ENCODE results near the gene QSER1. TPM values are rescaled to one million over a fixed set of nuclear protein-coding genes. Genes with fewer than 3 reads are reported as not detected.

The QSER1 gene
- total and polyA plus RNA-seq, 10 of the 15 experiments (the other 5 are each of a cell fraction or from before 2014, with no cell fraction given) = 2.1 to 15.0 (median 9.4) TPM

GRCh38 chr11:33001751-33002542, 109.3 kb downstream of the QSER1 start:
- POLR2A ChIA-PET = interaction anchor here (0.6 kb wide), 1 partner anchor 20 kb away, joined by 3 read pairs; no protein-coding TSS in a partner anchor
- no peak for FAIRE-seq
- H3K4me2 ChIP-seq (ENCODE audit: control insufficient read depth, insufficient read depth) = no peak overlapping the region
- WGBS (ENCODE audit: insufficient coverage, insufficient replicate concordance, low lambda C conversion rate, missing lambda C conversion rate) = 42% methylated on average over 8 of the region's 8 CpGs
- in situ Hi-C loops (cut with MboI) (no loop called here), intact Hi-C loops (cut with micrococcal nuclease; ENCODE audit: unreplicated experiment) (no loop called here)
- H3K27ac ChIP-seq (ENCODE audit: control insufficient read depth, insufficient read depth) = no peak overlapping the region
- BruUV-seq (replicated peaks) = no TSS peak
- no peak overlapping the region for H3K9ac ChIP-seq (ENCODE audit: control insufficient read depth, insufficient read depth, low read length)
- H4K20me1 ChIP-seq (ENCODE audit: control insufficient read depth, insufficient read depth) = no peaks in the 10 kb centered on the region
- no peak overlapping the region for H3K4me3 ChIP-seq
- no peaks in the 10 kb centered on the region for H3K27me3 ChIP-seq (replicated peaks in 1 of 2; ENCODE audit: control insufficient read depth in 2 of 2, insufficient read depth in 2 of 2, low read length in 1 of 2)
- ATAC-seq = no peak
- no peaks in the 10 kb centered on the region for H3K36me3 ChIP-seq (ENCODE audit: control insufficient read depth in 2 of 2, insufficient read depth in 2 of 2, low read length in 1 of 2)
- RAD21 ChIA-PET (ENCODE audit: unreplicated experiment) = interaction anchor here (1.3 kb wide), 1 partner anchor 67 kb away, joined by 3 read pairs; no protein-coding TSS in a partner anchor
- no peaks in the 10 kb centered on the region for H3K79me2 ChIP-seq (ENCODE audit: control insufficient read depth, insufficient read depth, low read length)
- CTCF ChIA-PET = interaction anchor here (0.6 to 2.4 kb wide), 2 partner anchors 36 to 63 kb away, joined by 3 to 5 read pairs; no protein-coding TSS in a partner anchor
- SMC1A ChIA-PET (ENCODE audit: uncharacterized antibody, unreplicated experiment) = interaction anchor here (1.0 to 1.1 kb wide), 2 partner anchors 10 to 61 kb away, joined by 3 to 4 read pairs; no protein-coding TSS in a partner anchor
- no peaks in the 10 kb centered on the region for H3K9me3 ChIP-seq (replicated peaks; ENCODE audit: control insufficient read depth, insufficient read depth, low read length)
- TF ChIP-seq GATAD2B (conservative IDR thresholded peaks at IDR 0.05; ENCODE audit: low read depth) (no peak), ZSCAN29 (IDR thresholded peaks at IDR 0.05) (no peak), SIX5 (IDR thresholded peaks at IDR 0.05; ENCODE audit: low read depth, low read length, severe bottlenecking) (no peak)
- no peak for DNase-seq (ENCODE audit: low read depth, low spot score)
- H3K4me1 ChIP-seq (ENCODE audit: control insufficient read depth, insufficient read depth, low read length) = no peaks in the 10 kb centered on the region
- H2AFZ ChIP-seq (ENCODE audit: control insufficient read depth, low read depth, low read length) = no peak overlapping the region

GRCh38 chr11:33005175-33005574, 112.6 kb downstream of the QSER1 start:
- no peak for DNase-seq (ENCODE audit: low read depth, low spot score)
- H3K27me3 ChIP-seq (replicated peaks in 1 of 2; ENCODE audit: control insufficient read depth in 2 of 2, insufficient read depth in 2 of 2, low read length in 1 of 2) = no peaks in the 10 kb centered on the region
- peak; percentile 35 for ATAC-seq
- H3K9ac ChIP-seq (ENCODE audit: control insufficient read depth, insufficient read depth, low read length) = no peak overlapping the region
- no peaks in the 10 kb centered on the region for H4K20me1 ChIP-seq (ENCODE audit: control insufficient read depth, insufficient read depth)
- intact Hi-C loops (cut with micrococcal nuclease; ENCODE audit: unreplicated experiment) (no loop called here), in situ Hi-C loops (cut with MboI) (no loop called here)
- ChIA-PET CTCF (no interaction called here), SMC1A (ENCODE audit: uncharacterized antibody, unreplicated experiment) (interaction anchor here (1.6 kb wide), 1 partner anchor 20 kb away, joined by 3 read pairs; no protein-coding TSS in a partner anchor), POLR2A (interaction anchor here (0.6 kb wide), 1 partner anchor 108 kb away, joined by 3 read pairs; no protein-coding TSS in a partner anchor), RAD21 (ENCODE audit: unreplicated experiment) (no interaction called here)
- FAIRE-seq = no peak
- 3% methylated on average over 2 of the region's 2 CpGs for WGBS (ENCODE audit: insufficient coverage, insufficient replicate concordance, low lambda C conversion rate, missing lambda C conversion rate)
- H3K4me1 ChIP-seq (ENCODE audit: control insufficient read depth, insufficient read depth, low read length) = no peaks in the 10 kb centered on the region
- H3K79me2 ChIP-seq (ENCODE audit: control insufficient read depth, insufficient read depth, low read length) = no peaks in the 10 kb centered on the region
- H2AFZ ChIP-seq (ENCODE audit: control insufficient read depth, low read depth, low read length) = no peak overlapping the region
- no peaks in the 10 kb centered on the region for H3K36me3 ChIP-seq (ENCODE audit: control insufficient read depth in 2 of 2, insufficient read depth in 2 of 2, low read length in 1 of 2)
- BruUV-seq (replicated peaks) = no TSS peak
- H3K9me3 ChIP-seq (replicated peaks; ENCODE audit: control insufficient read depth, insufficient read depth, low read length) = no peaks in the 10 kb centered on the region
- H3K4me3 ChIP-seq = no peak overlapping the region
- H3K4me2 ChIP-seq (ENCODE audit: control insufficient read depth, insufficient read depth) = no peak overlapping the region
- H3K27ac ChIP-seq (ENCODE audit: control insufficient read depth, insufficient read depth) = no peak overlapping the region
- TF ChIP-seq REST (IDR thresholded peaks at IDR 0.05; ENCODE audit: low read depth, low read length) (no peak), FOXM1 (IDR thresholded peaks at IDR 0.05; ENCODE audit: low read depth, low read length) (peak; percentile 27; the same call in 1 of the 2 replicates), NRF1 (conservative IDR thresholded peaks at IDR 0.05; ENCODE audit: low read depth, low read length) (no peak), CHD4 (IDR thresholded peaks at IDR 0.05) (no peak), KDM1A (IDR thresholded peaks at IDR 0.05; ENCODE audit: borderline replicate concordance) (no peak), BHLHE40 (IDR thresholded peaks at IDR 0.05; ENCODE audit: borderline replicate concordance in 1 of 2, low read depth in 2 of 2, low read length in 1 of 2) (no peak), YBX1 (IDR thresholded peaks at IDR 0.05) (no peak), FOXK2 (IDR thresholded peaks at IDR 0.05) (no peak)

Measured in GM12878 (cell line).